Left lung (tissue), 10 donors: Measurements from ENCODE around the gene SECTM1. TPM values are rescaled to one million over a fixed set of nuclear protein-coding genes. Genes with fewer than 3 reads are reported as not detected.
A peak's percentile ranks its signal among the peaks of the same experiment; 100 is the strongest.

Experiments used
- ATAC-seq: fragments of 200-7000 bp; cut with Tn5 transposase; one replicate; pipeline ENCODE4 v1.9.1; 2020; ENCODE audit warnings: moderate library complexity
- DNase-seq, 4 donors: peaks; one replicate each; pipeline ENCODE4 v3.0.0-alpha.2; 2013 to 2020
- H3K27ac ChIP-seq, 2 donors: fragments of 200-600 bp; sonication (generic) in 1 of 2; one replicate each; pipeline versions ENCODE4 v1.5.0 to v1.8.0; 2020 to 2021
- H3K27me3 ChIP-seq, 2 donors: fragments of 200-600 bp; sonication (generic) in 1 of 2; one replicate each; pipeline versions ENCODE4 v1.5.0 to v1.8.0; 2020 to 2021
- H3K36me3 ChIP-seq, 2 donors: fragments of 200-600 bp; sonication (generic) in 1 of 2; one replicate each; pipeline versions ENCODE4 v1.5.0 to v1.8.0; 2020 to 2021
- H3K4me1 ChIP-seq, 2 donors: fragments of 200-600 bp; one replicate each; pipeline ENCODE4 v1.8.0; 2021
- H3K4me3 ChIP-seq, 2 donors: fragments of 200-600 bp; sonication (generic) in 1 of 2; one replicate each; pipeline versions ENCODE4 v1.5.0 to v1.8.0; 2020 to 2021; ENCODE audit warnings: mild to moderate bottlenecking in 1 of 2
- H3K9me3 ChIP-seq, 2 donors: fragments of 200-600 bp; sonication (generic) in 1 of 2; one replicate each; pipeline versions ENCODE4 v1.5.0 to v1.8.0; 2020 to 2021
- CTCF ChIP-seq, 2 donors: fragments of 200-600 bp; sonication (generic) in 1 of 2; IDR thresholded peaks; one replicate each; pipeline versions ENCODE4 v1.5.0 to v1.8.0; 2021; ENCODE audit warnings: antibody characterized with exemption in 2 of 2
- intact Hi-C, 2 donors: fragments of 100-400 bp; cut with DNase I; formaldehyde crosslinking; loops; one replicate each; pipeline versions ENCODE4 v1.11.2 to v1.14.2; 2022
- polyA plus RNA-seq, 6 donors: library from polyadenylated mRNA; unstranded; fragments of 120-200 nt; gene quantifications; one replicate each; pipeline ENCODE4 v1.2.1, GENCODE V29; 2013; ENCODE audit not compliant: insufficient read length in 6 of 6
- total RNA-seq, 2 donors: library from RNA; stranded (reverse); fragmentation: NEBNext Ultra II Directional; extraction: Animal tissue kit (Norgen Biotek cat#: 25700); gene quantifications; one replicate each; pipeline ENCODE4 v1.2.1, GENCODE V29; 2021
- donor health status: DM: no; HTN: yes; CAD: no.
- donor health status: DM: no; HTN: no; CAD: no.

SECTM1 gene
- total and polyA plus RNA-seq, 8 donors = 1.9 to 36.8 (median 2.7) TPM

GRCh38 chr17:82314727-82315605, 18.6 kb downstream of the SECTM1 start:
- ATAC-seq = peak; percentile 8
- peak overlapping the region in 1 of 2 donors; percentile 27 for H3K4me3 ChIP-seq

GRCh38 chr17:82314012-82314726, 19.4 kb downstream of the SECTM1 start:
- Histone ChIP-seq H3K27me3 (peaks cover 22 to 77% of the 10 kb centered on the region in 2 donors), H3K36me3 (no peaks in the 10 kb centered on the region), H3K27ac (no peak overlapping the region), H3K9me3 (no peaks in the 10 kb centered on the region), H3K4me1 (peaks cover 0 to 24% of the 10 kb centered on the region in 2 donors), H3K4me3 (no peak overlapping the region)
- DNase-seq (peak in 1 of 4 donors; percentile 53), ATAC-seq (no peak)
- intact Hi-C loops = no loop called here
- TF ChIP-seq CTCF (IDR thresholded peaks at IDR 0.05) = no peak

More at GRCh38 chr17:82314727-82315605, 18.6 kb downstream of the SECTM1 start:
- no peak for TF ChIP-seq CTCF (IDR thresholded peaks at IDR 0.05)
- intact Hi-C loops = no loop called here
- Histone ChIP-seq H3K4me1 (peaks cover 0 to 24% of the 10 kb centered on the region in 2 donors), H3K27me3 (peaks cover 22 to 69% of the 10 kb centered on the region in 2 donors), H3K9me3 (no peaks in the 10 kb centered on the region), H3K27ac (no peak overlapping the region), H3K36me3 (no peaks in the 10 kb centered on the region)
- no peak for DNase-seq

GRCh38 chr17:82313195-82314011, 20.2 kb downstream of the SECTM1 start:
- Histone ChIP-seq H3K27ac (no peak overlapping the region), H3K36me3 (no peaks in the 10 kb centered on the region), H3K4me1 (peaks cover 0 to 24% of the 10 kb centered on the region in 2 donors), H3K27me3 (peaks cover 22 to 83% of the 10 kb centered on the region in 2 donors), H3K9me3 (no peaks in the 10 kb centered on the region), H3K4me3 (no peak overlapping the region)
- intact Hi-C loops = no loop called here
- ATAC-seq = no peak
- peak in 1 of 4 donors; percentile 58 for DNase-seq
- no peak for TF ChIP-seq CTCF (IDR thresholded peaks at IDR 0.05)

- Histone ChIP-seq H3K4me1 (peaks cover 0 to 24% of the 10 kb centered on the region in 2 donors), H3K27ac (no peak overlapping the region), H3K9me3 (no peaks in the 10 kb centered on the region), H3K36me3 (no peaks in the 10 kb centered on the region), H3K27me3 (peaks cover 22 to 80% of the 10 kb centered on the region in 2 donors), H3K4me3 (no peak overlapping the region)
- TF ChIP-seq CTCF (IDR thresholded peaks at IDR 0.05) = no peak
- DNase-seq (peak in 1 of 4 donors; percentile 54), ATAC-seq (no peak)
- intact Hi-C loops = no loop called here
Observed at GRCh38 chr17:82311971-82312370, 21.6 kb downstream of the SECTM1 start.
